ENCODE measurements around the gene AKAP8L.
A peak's percentile ranks its signal among the peaks of the same experiment; 100 is the strongest.
"Not testable (repeated sequence)": the region's sequence is repeated elsewhere in the genome, so short reads cannot be mapped to it uniquely, and the experiment has no call there.

The AKAP8L gene

GRCh38 chr19:15423130-15423529 lies 4.3 kb upstream of the AKAP8L start:
- DNase-seq (ENCODE audit: low read depth, low spot score), result no peak
- no peak overlapping the region for H3K4me3 ChIP-seq (ENCODE audit: low read length)

DNA sequence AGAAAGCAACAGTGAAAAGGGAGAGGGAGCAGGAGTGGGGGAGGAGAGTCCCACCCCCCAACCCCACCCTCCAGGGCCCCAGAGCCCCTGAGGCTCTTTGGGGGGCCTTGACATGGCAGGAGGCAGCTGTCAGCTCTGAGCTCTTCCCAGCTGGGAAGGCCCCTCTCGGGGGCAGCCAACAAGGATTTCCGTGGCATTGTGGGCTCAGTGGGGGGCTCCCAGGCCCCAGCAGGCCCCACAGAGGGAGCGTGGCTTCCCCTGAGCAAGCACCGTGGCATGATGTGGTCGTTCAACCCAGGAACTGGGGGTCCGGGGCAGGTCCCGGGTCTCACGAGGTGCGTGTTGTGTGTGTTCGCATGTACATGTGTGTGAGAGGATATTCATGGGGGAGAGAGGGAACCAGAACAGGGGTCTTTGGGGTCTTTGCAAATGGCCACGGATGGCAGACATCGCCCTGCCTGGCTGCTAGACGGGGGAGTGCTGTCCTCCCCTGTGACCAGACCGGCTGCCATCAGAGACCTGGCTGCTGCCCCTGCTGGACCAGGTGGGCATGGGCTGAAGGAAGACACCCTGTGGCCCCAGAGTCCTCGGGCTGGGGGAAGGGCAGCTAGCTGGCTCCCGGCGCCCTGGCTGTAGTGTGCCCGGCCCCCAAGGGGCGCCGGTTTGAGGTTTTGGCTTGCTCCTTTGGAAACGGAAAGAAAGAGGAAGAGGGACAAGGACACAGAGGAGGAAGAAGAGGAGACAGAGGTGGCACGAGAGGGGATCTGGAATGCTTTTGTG lies 3.7 kb upstream of the AKAP8L start:
- DNase-seq (ENCODE audit: low read depth, low spot score), result no peak
- H3K4me3 ChIP-seq (ENCODE audit: low read length), result no peak overlapping the region

- no peak for DNase-seq (ENCODE audit: low read depth, low spot score)
- H3K4me3 ChIP-seq (ENCODE audit: low read length), result no peak overlapping the region
These were observed 3.0 kb upstream of the AKAP8L start for GRCh38 chr19:15421721-15422260.

- no peak for DNase-seq (ENCODE audit: low read depth, low spot score)
- no peak overlapping the region for H3K4me3 ChIP-seq (ENCODE audit: low read length)
These were observed 2.4 kb upstream of the AKAP8L start for GRCh38 chr19:15421136-15421695.

DNA sequence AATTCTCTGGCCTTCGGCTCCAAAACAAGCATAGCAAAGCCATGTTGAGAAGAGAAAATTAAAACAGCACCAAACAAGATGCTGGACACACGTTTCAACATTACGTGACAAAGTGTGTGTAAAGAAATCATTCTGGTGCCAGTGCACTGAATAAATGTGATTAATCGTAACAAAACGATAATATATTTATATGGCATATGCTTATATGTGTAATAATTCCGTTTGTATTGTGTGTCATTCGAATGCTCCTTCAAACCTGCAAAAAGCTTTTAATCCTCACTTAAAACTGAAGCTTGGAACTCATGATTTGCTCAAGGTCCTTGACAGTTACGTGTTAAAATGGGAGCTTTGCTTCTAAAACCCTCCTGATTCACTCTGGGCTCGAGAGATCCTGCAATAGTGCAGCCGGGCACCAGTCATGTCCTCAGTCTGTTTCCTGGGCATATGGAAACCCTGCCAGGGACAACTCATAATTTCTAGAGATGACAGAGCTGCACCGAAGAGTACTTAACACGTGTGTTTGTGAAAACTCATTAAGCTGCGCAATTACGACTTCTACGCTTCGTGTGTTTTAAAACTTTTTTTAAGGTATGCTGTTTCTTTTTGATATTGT lies 731 bp upstream of the AKAP8L start:
- H3K4me3 ChIP-seq (ENCODE audit: low read length), result no peak overlapping the region; the same call in 1 of the 2 replicates
- DNase-seq (ENCODE audit: low read depth, low spot score), result no peak

- peak overlapping the region; percentile 97 for H3K4me3 ChIP-seq (ENCODE audit: low read length)
- no peak for DNase-seq (ENCODE audit: low read depth, low spot score)
These were observed 583 bp downstream of the AKAP8L start for GRCh38 chr19:15418231-15418578.

- no peak for DNase-seq (ENCODE audit: low read depth, low spot score)
- peak overlapping the region; percentile 97 for H3K4me3 ChIP-seq (ENCODE audit: low read length)
These were observed 1.1 kb downstream of the AKAP8L start for GRCh38 chr19:15417699-15418098.

DNA sequence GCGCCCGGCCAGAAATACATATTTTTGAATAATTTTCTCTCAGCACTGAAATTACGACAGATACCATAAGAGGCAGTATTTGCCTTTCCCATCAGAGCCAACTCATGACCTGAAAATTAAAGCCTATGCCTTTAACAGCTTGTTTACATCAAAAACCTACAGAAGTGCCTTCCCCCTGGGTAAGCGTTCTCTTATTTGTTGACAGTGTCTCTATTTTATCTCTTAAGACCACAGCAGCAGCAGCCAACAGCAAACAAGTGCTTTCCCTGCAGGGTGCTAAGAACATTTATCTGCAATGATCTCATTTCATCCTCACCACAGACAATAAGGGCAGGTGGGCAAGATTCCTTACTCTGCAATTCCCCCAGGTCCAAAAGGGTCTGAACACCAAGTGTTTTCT lies 6.0 kb downstream of the AKAP8L start:
- no peak for DNase-seq (ENCODE audit: low read depth, low spot score)
- H3K4me3 ChIP-seq (ENCODE audit: low read length), result no peak overlapping the region

GRCh38 chr19:15411351-15411750 lies 7.4 kb downstream of the AKAP8L start:
- not testable (repeated sequence) for H3K4me3 ChIP-seq (ENCODE audit: low read length); DNase-seq (ENCODE audit: low read depth, low spot score)

GRCh38 chr19:15404780-15405211 lies 14.0 kb downstream of the AKAP8L start:
- no peak overlapping the region for H3K4me3 ChIP-seq (ENCODE audit: low read length)
- DNase-seq (ENCODE audit: low read depth, low spot score), result no peak

- no peak overlapping the region for H3K4me3 ChIP-seq (ENCODE audit: low read length)
- no peak for DNase-seq (ENCODE audit: low read depth, low spot score)
These were observed 14.6 kb downstream of the AKAP8L start for GRCh38 chr19:15404097-15404779.

- no peak overlapping the region for H3K4me3 ChIP-seq (ENCODE audit: low read length)
- no peak for DNase-seq (ENCODE audit: low read depth, low spot score)
These were observed 15.6 kb downstream of the AKAP8L start for GRCh38 chr19:15403151-15403531.

- no peak for DNase-seq (ENCODE audit: low read depth, low spot score)
- H3K4me3 ChIP-seq (ENCODE audit: low read length), result no peak overlapping the region
These were observed 16.2 kb downstream of the AKAP8L start for GRCh38 chr19:15402411-15403150.

DNA sequence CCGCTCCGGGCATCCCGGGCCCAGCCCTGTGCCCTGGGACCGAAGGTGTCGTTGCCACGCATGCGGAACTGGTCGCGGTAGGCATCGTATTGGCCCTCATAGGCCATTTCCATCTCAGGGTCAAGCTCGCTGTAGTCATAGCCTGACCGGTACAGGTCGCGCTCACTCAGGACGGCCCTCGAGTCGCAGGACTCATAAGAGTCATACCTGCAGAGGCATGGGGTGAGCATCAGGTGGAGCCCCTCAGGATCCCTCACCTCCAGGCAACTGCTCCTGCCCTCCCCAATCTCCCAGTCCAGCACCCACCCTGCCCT lies 17.4 kb downstream of the AKAP8L start:
- no peak overlapping the region for H3K4me3 ChIP-seq (ENCODE audit: low read length)
- DNase-seq (ENCODE audit: low read depth, low spot score), result no peak

DNA sequence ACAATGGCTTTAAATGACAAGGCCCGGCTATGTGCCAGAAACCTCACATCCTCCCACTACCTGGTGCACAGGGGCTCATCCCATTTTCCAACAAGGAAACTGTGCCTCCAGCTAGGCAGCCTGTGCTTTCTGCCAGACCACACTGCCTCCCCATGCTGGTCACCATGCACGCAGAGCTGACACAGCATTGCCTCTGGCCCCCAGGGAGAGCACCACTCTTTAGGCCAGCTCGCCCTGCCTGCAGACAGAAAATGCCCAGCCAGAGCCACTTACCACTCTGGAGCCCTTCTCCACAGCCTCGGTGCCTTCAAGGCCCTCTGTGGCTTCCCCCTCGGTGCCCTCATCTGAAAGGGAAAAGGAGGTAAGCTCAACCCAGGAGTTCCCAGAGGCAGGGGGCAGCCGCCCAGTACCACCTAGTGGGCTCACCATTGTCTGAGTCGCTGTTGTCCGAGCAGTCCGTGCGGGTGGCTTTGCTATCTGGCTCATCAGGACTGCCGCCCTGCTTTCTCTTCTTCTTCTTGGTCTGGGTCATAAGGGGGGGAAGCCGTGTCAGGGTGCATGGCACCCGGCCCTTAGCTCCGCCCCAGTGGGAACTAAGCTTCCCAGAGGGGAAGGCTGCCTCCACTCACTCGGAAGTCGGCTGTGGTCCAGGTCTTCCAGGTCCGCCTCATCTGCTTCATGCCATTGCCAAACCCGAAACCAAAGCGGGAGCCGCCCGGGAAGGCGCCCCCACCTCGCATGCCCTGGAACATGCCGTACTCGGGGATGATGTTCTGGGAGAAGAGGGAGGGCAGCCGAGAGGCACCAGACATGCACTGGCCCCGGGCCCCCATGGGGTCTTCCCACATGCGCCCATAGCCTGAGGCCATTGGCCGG lies 18.0 kb downstream of the AKAP8L start:
- no peak overlapping the region for H3K4me3 ChIP-seq (ENCODE audit: low read length)

GRCh38 chr19:15399635-15400034 lies 19.2 kb downstream of the AKAP8L start:
- H3K4me3 ChIP-seq (ENCODE audit: low read length), result no peak overlapping the region
- DNase-seq (ENCODE audit: low read depth, low spot score), result no peak

More for the DNA sequence above, 18.0 kb downstream of the AKAP8L start:
- DNase-seq (ENCODE audit: low read depth, low spot score), result no peak

DNA sequence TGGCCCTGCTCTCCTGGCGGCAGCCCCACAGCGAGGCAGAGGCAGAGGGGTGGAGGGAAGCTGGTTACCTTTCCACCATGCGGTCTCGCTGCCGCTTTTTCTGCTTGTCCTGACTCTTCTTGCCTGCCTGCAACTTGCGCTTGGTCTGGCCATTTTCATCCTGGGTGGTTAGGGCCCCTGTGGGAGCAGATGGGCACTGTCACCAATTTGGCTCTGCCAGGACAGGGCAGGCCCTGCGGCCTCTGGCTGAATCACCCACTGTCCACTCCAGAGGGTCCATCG lies 19.6 kb downstream of the AKAP8L start:
- H3K4me3 ChIP-seq (ENCODE audit: low read length), result no peak overlapping the region
- no peak for DNase-seq (ENCODE audit: low read depth, low spot score)

- no peak overlapping the region for H3K4me3 ChIP-seq (ENCODE audit: low read length)
- DNase-seq (ENCODE audit: low read depth, low spot score), result no peak
These were observed 20.1 kb downstream of the AKAP8L start for GRCh38 chr19:15398501-15399233.
